HepG2 (cell line): Measurements from ENCODE around the gene MIF4GD. TPM values are rescaled to one million over a fixed set of nuclear protein-coding genes. Genes with fewer than 3 reads are reported as not detected.

Experiments
- ATAC-seq: fragments of 200-7000 bp; cut with Tn5 transposase; 3 replicates; pipeline ENCODE4 v1.9.1; 2020; ENCODE audit warnings: mild to moderate bottlenecking, moderate library complexity
- BruUV-seq: library from RNA; stranded (reverse); fragments of 400-500 nt; replicated peaks from 2 replicates; lab custom pipeline; 2021; lab: Mats Ljungman, UMichigan
- CTCF ChIA-PET: fragments of 300-600 bp; formaldehyde crosslinking; extraction: SDS; loops from one replicate; lab custom pipeline; 2021; ENCODE audit warnings: low total read pairs, inconsistent platforms, low intra/inter-chr PET ratio; lab: Yijun Ruan, JAX
- POLR2A ChIA-PET: fragments of 350-600 bp; sonication (Branson Sonifier 250); formaldehyde crosslinking; loops from one replicate; lab custom pipeline; 2020; ENCODE audit warnings: antibody characterized with exemption, inconsistent platforms; lab: Yijun Ruan, JAX
- DNase-seq: peaks from one replicate; pipeline ENCODE4 v3.0.0-alpha.2; 2015; ENCODE audit warnings: low spot score
- FAIRE-seq: peaks from 3 replicates; lab custom pipeline; 2011; peaks lifted over from hg19 to GRCh38; lab: Jason Lieb, UNC
- H2AFZ ChIP-seq: one replicate; pipeline ENCODE4 v1.6.1; 2011; ENCODE audit warnings: low read length, inconsistent platforms
- H3K27ac ChIP-seq: fragments of 300-600 bp; 3 replicates; pipeline ENCODE4 v1.8.0; 2011; ENCODE audit warnings: mixed run types, mild to moderate bottlenecking, mixed read lengths, low read length, inconsistent platforms; ENCODE audit not compliant: insufficient read depth; ENCODE audit errors: extremely low read length
- H3K27me3 ChIP-seq, 2 experiments: fragments of 200-600 bp in 1 of 2; 2 replicates in 1 of 2; 3 replicates in 1 of 2; pipeline versions ENCODE4 v1.6.0 to v1.8.0; 2011; ENCODE audit warnings: low read length in 2 of 2, mild to moderate bottlenecking in 2 of 2, moderate library complexity in 2 of 2, inconsistent platforms in 1 of 2; ENCODE audit not compliant: insufficient read depth in 2 of 2, control insufficient read depth in 1 of 2
- H3K36me3 ChIP-seq, 2 experiments: fragments of 200-600 bp in 1 of 2; replicated peaks in 1 of 2; 2 replicates in 1 of 2; 3 replicates in 1 of 2; pipeline versions ENCODE4 v1.5.1 to v1.8.0; 2011; ENCODE audit warnings: low read length in 2 of 2, inconsistent platforms in 1 of 2; ENCODE audit not compliant: insufficient read depth in 2 of 2, control insufficient read depth in 1 of 2
- H3K4me1 ChIP-seq: 2 replicates; pipeline ENCODE4 v1.5.1; 2012; ENCODE audit warnings: low read length, inconsistent platforms; ENCODE audit not compliant: insufficient read depth
- H3K4me2 ChIP-seq: 2 replicates; pipeline ENCODE4 v1.6.0; 2011; ENCODE audit warnings: low read depth, low read length, inconsistent platforms
- H3K4me3 ChIP-seq, 3 experiments: fragments of 200-600 bp in 1 of 3; sonication (generic), shearing (Covaris generic) in 1 of 3; replicated peaks in 1 of 3; 2 replicates each; pipeline ENCODE4 v1.5.1; 2011 to 2016; ENCODE audit warnings: low read length in 3 of 3, inconsistent platforms in 2 of 3, low read depth in 2 of 3, mild to moderate bottlenecking in 2 of 3, control low read depth in 1 of 3, mixed read lengths in 1 of 3; ENCODE audit not compliant: insufficient read depth in 1 of 3
- H3K79me2 ChIP-seq: one replicate; pipeline ENCODE4 v1.6.1; 2011; ENCODE audit warnings: low read length, inconsistent platforms; ENCODE audit not compliant: insufficient read depth
- H3K9ac ChIP-seq: 2 replicates; pipeline ENCODE4 v1.6.0; 2011; ENCODE audit warnings: mild to moderate bottlenecking, low read depth, low read length, inconsistent platforms; ENCODE audit not compliant: insufficient read depth
- H3K9me3 ChIP-seq: 2 replicates; pipeline ENCODE4 v1.5.1; 2012; ENCODE audit warnings: mild to moderate bottlenecking, low read length
- H4K20me1 ChIP-seq: 2 replicates; pipeline ENCODE4 v1.6.0; 2011; ENCODE audit warnings: inconsistent platforms, mild to moderate bottlenecking, low read length, moderate library complexity; ENCODE audit not compliant: insufficient read depth
- AGO2 ChIP-seq: fragments of 200-400 bp; formaldehyde crosslinking; optimal IDR thresholded peaks from 2 replicates; pipeline ENCODE3; 2017; ENCODE audit warnings: mild to moderate bottlenecking, low read depth, low read length, moderate library complexity
- HMGXB4 ChIP-seq, 2 experiments: sonication (generic) in 1 of 2; formaldehyde crosslinking in 1 of 2; IDR thresholded peaks; 2 replicates each; pipeline versions ENCODE4 v1.4.0 to v1.6.1; 2018 to 2020; ENCODE audit warnings: missing genetic modification reagents in 2 of 2, borderline replicate concordance in 1 of 2, low read depth in 1 of 2, mild to moderate bottlenecking in 1 of 2, missing biosample characterization in 1 of 2
- HOMEZ ChIP-seq: IDR thresholded peaks from 2 replicates; pipeline ENCODE4 v1.6.1; 2016; ENCODE audit warnings: low read depth
- POLR2AphosphoS5 ChIP-seq: IDR thresholded peaks from 2 replicates; pipeline ENCODE4 v1.6.1; 2012; ENCODE audit warnings: low read depth, low read length
- RBM39 ChIP-seq: fragments of 200-400 bp; formaldehyde crosslinking; IDR thresholded peaks from one replicate; pipeline ENCODE4 v1.6.1; 2018; ENCODE audit warnings: antibody characterized with exemption, mild to moderate bottlenecking, low read depth, low read length; ENCODE audit not compliant: poor library complexity, severe bottlenecking
- TBX2 ChIP-seq: sonication (generic); formaldehyde crosslinking; IDR thresholded peaks from 2 replicates; pipeline ENCODE4 v1.5.0; 2020; ENCODE audit warnings: missing genetic modification reagents, mild to moderate bottlenecking, borderline replicate concordance
- ZNF547 ChIP-seq: sonication (generic); formaldehyde crosslinking; IDR thresholded peaks from 2 replicates; pipeline ENCODE4 v1.5.1; 2020; ENCODE audit warnings: mild to moderate bottlenecking, missing genetic modification reagents
- ZNF605 ChIP-seq: sonication (generic); formaldehyde crosslinking; IDR thresholded peaks from 2 replicates; pipeline ENCODE4 v1.8.0; 2022; ENCODE audit warnings: mild to moderate bottlenecking, missing genetic modification reagents
- WGBS: methylation state at CpG from one replicate; pipeline ENCODE4 v1.1.6; 2017; ENCODE audit warnings: low lambda C conversion rate; 5-methylcytosine and 5-hydroxymethylcytosine counted together
- in situ Hi-C: cut with HindIII; loops from 2 replicates; pipeline ENCODE4 v1.10.0; 2017; ENCODE audit warnings: low pct_unique_long_range_greater_than_20kb; ENCODE audit not compliant: extremely low pct_ligation_motif_present
- intact Hi-C: fragments of 100-400 bp; cut with micrococcal nuclease; formaldehyde crosslinking; loops from one replicate; pipeline ENCODE4 v1.10.0; 2022; ENCODE audit not compliant: unreplicated experiment
- polyA plus RNA-seq, 8 experiments: library from polyadenylated mRNA; depleted of rRNA in 3 of 8; stranded (reverse) in 7 of 8; unstranded in 1 of 8; fragments of >200 nt; fragmentation: Illumina TruSeq in 4 of 8; extraction: Trizol in 4 of 8; gene quantifications; 2 replicates each; pipeline versions ENCODE4 v1.2.1 to v1.2.3, GENCODE V29; 2011 to 2016; ENCODE audit warnings: low read depth in 4 of 8, missing spikeins in 1 of 8, mixed read lengths in 1 of 8; ENCODE audit not compliant: insufficient read depth in 1 of 8
- total RNA-seq, 5 experiments: library from RNA; depleted of rRNA; stranded (reverse); fragments of >200 nt; fragmentation: Illumina TruSeq; extraction: Trizol; gene quantifications; 2 replicates each; pipeline ENCODE4 v1.2.3, GENCODE V29; 2016; ENCODE audit warnings: low read depth in 1 of 5

Gene MIF4GD
- total and polyA plus RNA-seq, 2 of the 13 experiments (the other 11 are each of a cell fraction or from before 2014, with no cell fraction given), result 14.0 to 28.0 TPM

DNA sequence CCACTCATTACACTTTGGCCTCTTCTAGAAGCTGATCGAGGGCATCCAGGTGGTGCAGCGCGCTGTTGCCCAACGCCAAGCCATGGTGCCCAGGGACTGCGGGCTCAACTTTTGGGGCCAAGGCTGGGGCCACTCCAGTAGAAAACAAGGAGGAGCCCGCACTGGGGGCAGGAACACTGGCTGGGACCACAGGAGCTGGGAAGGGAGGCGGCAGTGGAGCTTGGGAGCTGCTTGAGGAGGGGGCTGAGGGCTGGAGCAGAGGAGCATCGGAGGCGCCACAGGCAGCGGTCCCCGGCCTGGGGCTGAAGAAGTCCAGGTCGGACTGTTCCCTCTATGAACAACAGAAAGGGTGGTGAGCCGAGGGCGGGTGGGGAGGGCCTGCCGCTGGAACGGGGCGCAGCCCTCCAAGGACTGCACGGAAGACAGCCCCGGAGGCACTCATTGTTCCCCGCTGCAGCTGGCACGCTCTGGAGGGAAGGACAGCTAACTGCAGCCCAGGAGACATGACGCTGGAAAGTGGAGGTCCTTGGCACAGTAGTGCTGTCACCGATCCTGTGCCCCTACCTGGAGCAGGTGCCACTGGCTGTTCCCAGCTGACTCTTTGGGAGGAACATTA lies 31.1 kb downstream of the MIF4GD start:
- Histone ChIP-seq H3K79me2 (no peaks in the 10 kb centered on the region), H2AFZ (no peak overlapping the region), H3K4me3 (no peak overlapping the region), H3K9me3 (no peaks in the 10 kb centered on the region), H3K4me2 (no peak overlapping the region), H3K27ac (no peak overlapping the region), H3K36me3 (peaks cover 71 to 93% of the 10 kb centered on the region in 2 experiments), H3K27me3 (no peaks in the 10 kb centered on the region), H4K20me1 (no peaks in the 10 kb centered on the region), H3K4me1 (no peaks in the 10 kb centered on the region), H3K9ac (no peak overlapping the region)
- intact Hi-C loops (loop anchor here (1.0 to 5.0 kb wide), 2 partner anchors 128 to 172 kb away; no protein-coding TSS in a partner anchor), in situ Hi-C loops (no loop called here)
- DNase-seq (no peak), FAIRE-seq (no peak), ATAC-seq (peak; percentile 1; the same call in 2 of the 3 replicates)
- POLR2A ChIA-PET, result interaction anchor here (0.8 to 1.1 kb wide), 2 partner anchors 22 to 166 kb away, joined by 3 to 10 read pairs; partner anchors contain the start of genes GGA3, GRB2 and MRPS7
- CTCF ChIA-PET, result interaction anchor here (1.9 kb wide), 1 partner anchor 173 kb away, joined by 13 read pairs; no protein-coding TSS in a partner anchor
- 96% methylated on average over 23 of the region's 23 CpGs for WGBS
- TF ChIP-seq POLR2AphosphoS5 (peak; percentile 21; the same call in 1 of the 2 replicates), RBM39 (no peak), AGO2 (peak; percentile 78), TBX2 (CRISPR knock-in tag) (no peak), ZNF547 (CRISPR knock-in tag) (peak; percentile 24; the same call in 1 of the 2 replicates), ZNF605 (CRISPR knock-in tag) (0 out of 2 replicates have a peak, but pooled peaks have one; percentile 46), HMGXB4 (CRISPR knock-in tag; IDR thresholded peaks at IDR 0.05; ENCODE audit: borderline replicate concordance in 1 of 2, low read depth in 1 of 2) (peak in 1 of 2 experiments; percentile 16; a peak in 1 of 4 replicates), HOMEZ (CRISPR knock-in tag) (no peak)
- no TSS peak for BruUV-seq
